Head of caudate nucleus (tissue), 42 donors: ENCODE results near the gene KRTAP1-4.
"Not testable (repeated sequence)": the region's sequence is repeated elsewhere in the genome, so short reads cannot be mapped to it uniquely, and the experiment has no call there.

Experiments
- DNase-seq, 42 donors: peaks; one replicate each; pipeline versions ENCODE4 v3.0.0 to v3.0.0-alpha.2; 2020 to 2021; ENCODE audit warnings: mixed read lengths in 7 of 42
- intact Hi-C: fragments of 100-400 bp; cut with DNase I; formaldehyde crosslinking; loops from one replicate; pipeline ENCODE4 v1.15.0; 2022

The KRTAP1-4 gene

GRCh38 chr17:41029633-41030245 lies at the start of gene KRTAP1-4:
KRTAP1-4 (minus strand) TSS chr17:41030195; CDS start chr17:41030078, 117 bp downstream.
- no peak for DNase-seq
- intact Hi-C loops: no loop called here

- intact Hi-C loops: no loop called here
- no peak for DNase-seq
Measured at GRCh38 chr17:41076788-41077187, 46.8 kb upstream of the KRTAP1-4 start.

- intact Hi-C loops: no loop called here
- DNase-seq: no peak
Measured at GRCh38 chr17:41073676-41074075, 43.7 kb upstream of the KRTAP1-4 start.

- intact Hi-C loops: no loop called here
- no peak for DNase-seq
Measured at GRCh38 chr17:41071606-41072360, 41.8 kb upstream of the KRTAP1-4 start.

GRCh38 chr17:41069031-41069430 lies 39.0 kb upstream of the KRTAP1-4 start:
- intact Hi-C loops: no loop called here
- DNase-seq: no peak

GRCh38 chr17:41067281-41067680 lies 37.3 kb upstream of the KRTAP1-4 start:
- no peak for DNase-seq
- intact Hi-C loops: no loop called here

- no peak for DNase-seq
- intact Hi-C loops: no loop called here
Measured at GRCh38 chr17:41065829-41066624, 36.0 kb upstream of the KRTAP1-4 start, which contains the start of gene KRTAP2-4. KRTAP2-4 (minus strand) TSS chr17:41065879; CDS start chr17:41065845, 34 bp downstream.

- DNase-seq, intact Hi-C loops: not testable (repeated sequence)
Measured at GRCh38 chr17:41065016-41065689, 35.2 kb upstream of the KRTAP1-4 start.

GRCh38 chr17:41064301-41064700 lies 34.3 kb upstream of the KRTAP1-4 start:
- DNase-seq: no peak
- intact Hi-C loops: no loop called here

- DNase-seq: no peak
- intact Hi-C loops: no loop called here
Measured at GRCh38 chr17:41063449-41063848, 33.5 kb upstream of the KRTAP1-4 start.

- DNase-seq: no peak
- intact Hi-C loops: no loop called here
Measured at GRCh38 chr17:41061964-41062363, 32.0 kb upstream of the KRTAP1-4 start.

GRCh38 chr17:41060052-41060604 lies 30.1 kb upstream of the KRTAP1-4 start, which contains the start of gene KRTAP2-3:
KRTAP2-3 (minus strand) TSS chr17:41060114; CDS start chr17:41060050, 64 bp downstream.
- intact Hi-C loops: no loop called here
- no peak for DNase-seq

GRCh38 chr17:41059276-41060051 lies 29.5 kb upstream of the KRTAP1-4 start:
- DNase-seq, intact Hi-C loops: not testable (repeated sequence)

- intact Hi-C loops: no loop called here
- DNase-seq: no peak
Measured at GRCh38 chr17:41058741-41059140, 28.7 kb upstream of the KRTAP1-4 start.

- DNase-seq: no peak
- intact Hi-C loops: no loop called here
Measured at GRCh38 chr17:41057547-41057946, 27.6 kb upstream of the KRTAP1-4 start.

- intact Hi-C loops, DNase-seq: not testable (repeated sequence)
Measured at GRCh38 chr17:41055130-41055529, 25.1 kb upstream of the KRTAP1-4 start, which contains the start of gene KRTAP2-2. KRTAP2-2 (minus strand) TSS chr17:41055230; CDS start chr17:41055211, 19 bp downstream.

GRCh38 chr17:41054556-41054955 lies 24.6 kb upstream of the KRTAP1-4 start:
- DNase-seq, intact Hi-C loops: not testable (repeated sequence)

GRCh38 chr17:41054025-41054424 lies 24.0 kb upstream of the KRTAP1-4 start:
- no peak for DNase-seq
- intact Hi-C loops: no loop called here
